Choroid plexus epithelial cell (primary cell): Measurements from ENCODE around the gene UBXN6.

ENCODE experiments used
- DNase-seq: peaks from one replicate; pipeline ENCODE4 v3.0.0-alpha.2; 2010; ENCODE audit warnings: low read depth
- H3K4me3 ChIP-seq: 2 replicates; pipeline ENCODE4 v1.5.1; 2011; ENCODE audit warnings: low read depth, mild to moderate bottlenecking, control low read depth, low read length, moderate library complexity
- TF ChIP-seq, protein P1 (sequence below): conservative IDR thresholded peaks from 2 replicates; pipeline ENCODE4 v1.5.1; 2011; ENCODE audit warnings: low read depth, mild to moderate bottlenecking, control low read depth, inconsistent platforms, low read length, moderate library complexity

UBXN6 gene

GRCh38 chr19:4499318-4499717, 41.7 kb upstream of the UBXN6 start:
- TF ChIP-seq, protein P1, sequence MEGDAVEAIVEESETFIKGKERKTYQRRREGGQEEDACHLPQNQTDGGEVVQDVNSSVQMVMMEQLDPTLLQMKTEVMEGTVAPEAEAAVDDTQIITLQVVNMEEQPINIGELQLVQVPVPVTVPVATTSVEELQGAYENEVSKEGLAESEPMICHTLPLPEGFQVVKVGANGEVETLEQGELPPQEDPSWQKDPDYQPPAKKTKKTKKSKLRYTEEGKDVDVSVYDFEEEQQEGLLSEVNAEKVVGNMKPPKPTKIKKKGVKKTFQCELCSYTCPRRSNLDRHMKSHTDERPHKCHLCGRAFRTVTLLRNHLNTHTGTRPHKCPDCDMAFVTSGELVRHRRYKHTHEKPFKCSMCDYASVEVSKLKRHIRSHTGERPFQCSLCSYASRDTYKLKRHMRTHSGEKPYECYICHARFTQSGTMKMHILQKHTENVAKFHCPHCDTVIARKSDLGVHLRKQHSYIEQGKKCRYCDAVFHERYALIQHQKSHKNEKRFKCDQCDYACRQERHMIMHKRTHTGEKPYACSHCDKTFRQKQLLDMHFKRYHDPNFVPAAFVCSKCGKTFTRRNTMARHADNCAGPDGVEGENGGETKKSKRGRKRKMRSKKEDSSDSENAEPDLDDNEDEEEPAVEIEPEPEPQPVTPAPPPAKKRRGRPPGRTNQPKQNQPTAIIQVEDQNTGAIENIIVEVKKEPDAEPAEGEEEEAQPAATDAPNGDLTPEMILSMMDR: no peak
- no peak for DNase-seq
- H3K4me3 ChIP-seq: no peak overlapping the region

DNA sequence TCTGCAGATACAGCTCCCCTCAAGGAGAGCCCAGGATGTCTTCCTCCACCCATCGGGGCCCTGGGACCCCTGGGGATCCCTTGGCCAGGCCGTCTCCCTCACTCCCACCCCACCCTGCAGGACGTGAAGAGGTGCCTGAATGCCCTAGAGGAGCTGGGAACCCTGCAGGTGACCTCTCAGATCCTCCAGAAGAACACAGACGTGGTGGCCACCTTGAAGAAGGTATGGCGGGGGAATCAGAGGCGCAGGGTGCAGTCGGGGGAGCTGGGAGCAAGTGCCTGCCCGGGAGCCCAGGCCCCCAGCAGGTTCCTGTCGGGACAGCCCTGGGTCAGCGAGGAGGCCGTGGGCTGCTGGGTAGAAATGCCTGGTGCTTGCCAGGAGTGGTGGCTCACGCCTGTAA, 41.1 kb upstream of the UBXN6 start:
- no peak for DNase-seq
- TF ChIP-seq, protein P1: no peak
- no peak overlapping the region for H3K4me3 ChIP-seq

- DNase-seq: no peak
- TF ChIP-seq, protein P1: no peak
- no peak overlapping the region for H3K4me3 ChIP-seq
These were observed 40.3 kb upstream of the UBXN6 start for GRCh38 chr19:4497770-4498389.

- TF ChIP-seq, protein P1: no peak
- no peak overlapping the region for H3K4me3 ChIP-seq
These were observed 38.7 kb upstream of the UBXN6 start for GRCh38 chr19:4496304-4496703.

GRCh38 chr19:4495471-4495870, 37.9 kb upstream of the UBXN6 start:
- DNase-seq: no peak
- H3K4me3 ChIP-seq: no peak overlapping the region
- TF ChIP-seq, protein P1: peak; percentile 20

More at GRCh38 chr19:4496304-4496703, 38.7 kb upstream of the UBXN6 start:
- DNase-seq: no peak

- TF ChIP-seq, protein P1: no peak
- no peak overlapping the region for H3K4me3 ChIP-seq
- no peak for DNase-seq
These were observed 37.1 kb upstream of the UBXN6 start for GRCh38 chr19:4494691-4495064.
